ENCODE measurements around the gene ZBTB17. TPM values are rescaled to one million over a fixed set of nuclear protein-coding genes. Genes with fewer than 3 reads are reported as not detected.

ZBTB17 gene
- total and polyA plus RNA-seq, 9 of the 15 experiments (the other 6 are each of a cell fraction or from before 2014, with no cell fraction given): 1.1 to 53.4 (median 29.6) TPM

DNA sequence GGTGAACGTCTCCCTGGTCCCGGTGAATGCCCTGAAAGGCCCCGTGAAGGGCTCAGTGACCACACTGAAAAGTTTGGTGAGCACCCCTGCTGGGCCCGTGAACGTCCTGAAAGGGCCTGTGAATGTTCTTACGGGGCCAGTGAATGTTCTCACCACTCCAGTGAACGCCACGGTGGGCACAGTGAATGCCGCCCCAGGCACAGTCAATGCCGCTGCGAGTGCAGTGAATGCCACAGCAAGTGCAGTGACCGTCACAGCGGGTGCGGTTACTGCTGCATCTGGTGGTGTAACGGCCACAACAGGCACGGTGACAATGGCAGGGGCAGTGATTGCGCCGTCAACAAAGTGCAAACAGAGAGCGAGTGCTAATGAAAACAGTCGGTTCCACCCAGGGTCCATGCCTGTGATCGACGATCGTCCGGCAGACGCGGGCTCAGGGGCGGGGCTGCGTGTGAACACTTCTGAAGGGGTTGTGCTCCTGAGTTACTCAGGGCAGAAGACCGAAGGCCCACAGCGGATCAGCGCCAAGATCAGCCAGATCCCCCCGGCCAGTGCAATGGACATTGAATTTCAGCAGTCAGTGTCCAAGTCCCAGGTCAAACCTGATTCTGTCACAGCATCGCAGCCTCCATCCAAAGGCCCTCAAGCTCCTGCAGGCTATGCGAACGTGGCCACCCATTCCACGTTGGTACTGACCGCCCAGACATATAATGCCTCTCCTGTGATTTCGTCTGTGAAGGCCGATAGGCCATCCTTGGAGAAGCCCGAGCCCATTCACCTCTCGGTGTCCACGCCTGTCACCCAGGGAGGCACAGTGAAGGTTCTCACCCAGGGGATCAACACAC is 41.5 kb downstream of the ZBTB17 start (continued):
- TF ChIP-seq, protein P1, sequence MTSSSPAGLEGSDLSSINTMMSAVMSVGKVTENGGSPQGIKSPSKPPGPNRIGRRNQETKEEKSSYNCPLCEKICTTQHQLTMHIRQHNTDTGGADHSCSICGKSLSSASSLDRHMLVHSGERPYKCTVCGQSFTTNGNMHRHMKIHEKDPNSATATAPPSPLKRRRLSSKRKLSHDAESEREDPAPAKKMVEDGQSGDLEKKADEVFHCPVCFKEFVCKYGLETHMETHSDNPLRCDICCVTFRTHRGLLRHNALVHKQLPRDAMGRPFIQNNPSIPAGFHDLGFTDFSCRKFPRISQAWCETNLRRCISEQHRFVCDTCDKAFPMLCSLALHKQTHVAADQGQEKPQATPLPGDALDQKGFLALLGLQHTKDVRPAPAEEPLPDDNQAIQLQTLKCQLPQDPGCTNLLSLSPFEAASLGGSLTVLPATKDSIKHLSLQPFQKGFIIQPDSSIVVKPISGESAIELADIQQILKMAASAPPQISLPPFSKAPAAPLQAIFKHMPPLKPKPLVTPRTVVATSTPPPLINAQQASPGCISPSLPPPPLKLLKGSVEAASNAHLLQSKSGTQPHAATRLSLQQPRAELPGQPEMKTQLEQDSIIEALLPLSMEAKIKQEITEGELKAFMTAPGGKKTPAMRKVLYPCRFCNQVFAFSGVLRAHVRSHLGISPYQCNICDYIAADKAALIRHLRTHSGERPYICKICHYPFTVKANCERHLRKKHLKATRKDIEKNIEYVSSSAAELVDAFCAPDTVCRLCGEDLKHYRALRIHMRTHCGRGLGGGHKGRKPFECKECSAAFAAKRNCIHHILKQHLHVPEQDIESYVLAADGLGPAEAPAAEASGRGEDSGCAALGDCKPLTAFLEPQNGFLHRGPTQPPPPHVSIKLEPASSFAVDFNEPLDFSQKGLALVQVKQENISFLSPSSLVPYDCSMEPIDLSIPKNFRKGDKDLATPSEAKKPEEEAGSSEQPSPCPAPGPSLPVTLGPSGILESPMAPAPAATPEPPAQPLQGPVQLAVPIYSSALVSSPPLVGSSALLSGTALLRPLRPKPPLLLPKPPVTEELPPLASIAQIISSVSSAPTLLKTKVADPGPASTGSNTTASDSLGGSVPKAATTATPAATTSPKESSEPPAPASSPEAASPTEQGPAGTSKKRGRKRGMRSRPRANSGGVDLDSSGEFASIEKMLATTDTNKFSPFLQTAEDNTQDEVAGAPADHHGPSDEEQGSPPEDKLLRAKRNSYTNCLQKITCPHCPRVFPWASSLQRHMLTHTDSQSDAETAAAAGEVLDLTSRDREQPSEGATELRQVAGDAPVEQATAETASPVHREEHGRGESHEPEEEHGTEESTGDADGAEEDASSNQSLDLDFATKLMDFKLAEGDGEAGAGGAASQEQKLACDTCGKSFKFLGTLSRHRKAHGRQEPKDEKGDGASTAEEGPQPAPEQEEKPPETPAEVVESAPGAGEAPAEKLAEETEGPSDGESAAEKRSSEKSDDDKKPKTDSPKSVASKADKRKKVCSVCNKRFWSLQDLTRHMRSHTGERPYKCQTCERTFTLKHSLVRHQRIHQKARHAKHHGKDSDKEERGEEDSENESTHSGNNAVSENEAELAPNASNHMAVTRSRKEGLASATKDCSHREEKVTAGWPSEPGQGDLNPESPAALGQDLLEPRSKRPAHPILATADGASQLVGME (CRISPR knock-in tag; IDR thresholded peaks at IDR 0.05): no peak
- TF ChIP-seq JUND (IDR thresholded peaks at IDR 0.05; ENCODE audit: borderline replicate concordance, low read depth, low read length) (no peak), JUND (tag; IDR thresholded peaks at IDR 0.05; ENCODE audit: borderline replicate concordance, low read depth, low read length) (no peak), WHSC1 (IDR thresholded peaks at IDR 0.05; ENCODE audit: low read length) (no peak), ATF1 (CRISPR knock-in tag; IDR thresholded peaks at IDR 0.05) (no peak), ATF1 (tag; IDR thresholded peaks at IDR 0.05) (no peak), RBM22 (IDR thresholded peaks at IDR 0.05; ENCODE audit: low read depth, low read length, poor library complexity, severe bottlenecking) (peak; percentile 97), GABPB1 (CRISPR knock-in tag; IDR thresholded peaks at IDR 0.05) (0 out of 2 replicates have a peak, but pooled peaks have one; percentile 31), RERE (CRISPR knock-in tag; IDR thresholded peaks at IDR 0.05; ENCODE audit: borderline replicate concordance) (0 out of 2 replicates have a peak, but pooled peaks have one; percentile 24), BDP1 (IDR thresholded peaks at IDR 0.05; ENCODE audit: insufficient read depth, insufficient read length) (no peak), POLR2AphosphoS5 (IDR thresholded peaks at IDR 0.05; ENCODE audit: control insufficient read depth, insufficient read depth, low read depth, low read length) (peak; percentile 57; the same call in 1 of the 2 replicates), USF1 (CRISPR knock-in tag; IDR thresholded peaks at IDR 0.05) (no peak)
- TF ChIP-seq, protein P2, sequence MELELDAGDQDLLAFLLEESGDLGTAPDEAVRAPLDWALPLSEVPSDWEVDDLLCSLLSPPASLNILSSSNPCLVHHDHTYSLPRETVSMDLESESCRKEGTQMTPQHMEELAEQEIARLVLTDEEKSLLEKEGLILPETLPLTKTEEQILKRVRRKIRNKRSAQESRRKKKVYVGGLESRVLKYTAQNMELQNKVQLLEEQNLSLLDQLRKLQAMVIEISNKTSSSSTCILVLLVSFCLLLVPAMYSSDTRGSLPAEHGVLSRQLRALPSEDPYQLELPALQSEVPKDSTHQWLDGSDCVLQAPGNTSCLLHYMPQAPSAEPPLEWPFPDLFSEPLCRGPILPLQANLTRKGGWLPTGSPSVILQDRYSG (tag; conservative IDR thresholded peaks at IDR 0.05; ENCODE audit: low read depth): no peak

Data from K562 (cell line).